DND-41 (cell line): ENCODE results near the gene LAMB4.

Experiments used
- ATAC-seq: fragments of 200-7000 bp; cut with Tn5 transposase; 3 replicates; pipeline ENCODE4 v1.9.1; 2021; ENCODE audit warnings: low read depth; ENCODE audit not compliant: insufficient read depth
- DNase-seq: peaks from one replicate; pipeline ENCODE4 v3.0.0-alpha.2; 2020
- H2AFZ ChIP-seq: 2 replicates; pipeline ENCODE4 v1.6.0; 2012; ENCODE audit warnings: low read depth, low read length
- H3K27ac ChIP-seq: 2 replicates; pipeline ENCODE4 v1.5.1; 2012; ENCODE audit warnings: low read length, inconsistent platforms
- H3K27me3 ChIP-seq: fragments of 200-600 bp; sonication (generic); 2 replicates; pipeline ENCODE4 v1.6.0; 2012; ENCODE audit warnings: low read length, mild to moderate bottlenecking, inconsistent platforms; ENCODE audit not compliant: insufficient read depth, poor library complexity
- H3K36me3 ChIP-seq: 2 replicates; pipeline ENCODE4 v1.5.1; 2012; ENCODE audit warnings: low read length, inconsistent platforms; ENCODE audit not compliant: insufficient read depth
- H3K4me1 ChIP-seq: 2 replicates; pipeline ENCODE4 v1.5.1; 2012; ENCODE audit warnings: mild to moderate bottlenecking, low read length; ENCODE audit not compliant: insufficient read depth
- H3K4me2 ChIP-seq: 2 replicates; pipeline ENCODE4 v1.6.0; 2012; ENCODE audit warnings: mild to moderate bottlenecking, moderate library complexity, low read length, inconsistent platforms; ENCODE audit not compliant: insufficient read depth
- H3K4me3 ChIP-seq, 2 experiments: fragments of 200-600 bp in 1 of 2; shearing (Covaris generic) in 1 of 2; 2 replicates each; pipeline ENCODE4 v1.5.1; 2012 to 2016; ENCODE audit warnings: inconsistent platforms in 2 of 2, low read length in 2 of 2, mild to moderate bottlenecking in 2 of 2, low read depth in 1 of 2, moderate library complexity in 1 of 2
- H3K79me2 ChIP-seq: 2 replicates; pipeline ENCODE4 v1.6.0; 2012; ENCODE audit warnings: low read length, inconsistent platforms; ENCODE audit not compliant: insufficient read depth
- H3K9ac ChIP-seq: 2 replicates; pipeline ENCODE4 v1.6.0; 2012; ENCODE audit warnings: low read depth, mild to moderate bottlenecking, inconsistent platforms, low read length, moderate library complexity
- H3K9me3 ChIP-seq: 2 replicates; pipeline ENCODE4 v1.5.1; 2012; ENCODE audit warnings: low read length, moderate library complexity, mild to moderate bottlenecking, inconsistent platforms; ENCODE audit not compliant: insufficient read depth, severe bottlenecking
- H4K20me1 ChIP-seq: 2 replicates; pipeline ENCODE4 v1.6.0; 2012; ENCODE audit warnings: low read length; ENCODE audit not compliant: insufficient read depth
- CTCF ChIP-seq: IDR thresholded peaks from 2 replicates; pipeline ENCODE4 v1.5.1; 2012; ENCODE audit warnings: borderline replicate concordance, low read length, moderate library complexity, mild to moderate bottlenecking; ENCODE audit not compliant: poor library complexity, severe bottlenecking; ENCODE audit errors: extremely low read depth
- EZH2 ChIP-seq: IDR thresholded peaks from 3 replicates; pipeline ENCODE4 v1.6.1; 2012; ENCODE audit warnings: borderline replicate concordance, low read depth, mild to moderate bottlenecking, moderate library complexity, low read length, inconsistent platforms; ENCODE audit not compliant: severe bottlenecking

The LAMB4 gene

GRCh38 chr7:108045669-108046068 is 84.5 kb downstream of the LAMB4 start:
- H3K4me1 ChIP-seq = no peaks in the 10 kb centered on the region
- no peaks in the 10 kb centered on the region for H3K36me3 ChIP-seq
- no peak overlapping the region for H3K4me2 ChIP-seq
- peaks cover 4% of the 10 kb centered on the region for H3K27me3 ChIP-seq
- H4K20me1 ChIP-seq = no peaks in the 10 kb centered on the region
- no peak overlapping the region for H3K9ac ChIP-seq
- no peak overlapping the region for H3K27ac ChIP-seq
- no peak for ATAC-seq
- TF ChIP-seq CTCF = no peak
- no peak for TF ChIP-seq EZH2
- no peak overlapping the region for H2AFZ ChIP-seq
- no peak for DNase-seq
- no peaks in the 10 kb centered on the region for H3K79me2 ChIP-seq
- no peak overlapping the region for H3K4me3 ChIP-seq
- no peaks in the 10 kb centered on the region for H3K9me3 ChIP-seq

- peaks cover 4% of the 10 kb centered on the region for H3K27me3 ChIP-seq
- no peaks in the 10 kb centered on the region for H3K4me1 ChIP-seq
- no peak overlapping the region for H3K9ac ChIP-seq
- no peak for DNase-seq
- H3K4me2 ChIP-seq = no peak overlapping the region
- no peak overlapping the region for H3K27ac ChIP-seq
- H3K9me3 ChIP-seq = no peaks in the 10 kb centered on the region
- H2AFZ ChIP-seq = no peak overlapping the region
- H4K20me1 ChIP-seq = no peaks in the 10 kb centered on the region
- H3K36me3 ChIP-seq = no peaks in the 10 kb centered on the region
- TF ChIP-seq CTCF = no peak
- no peak for TF ChIP-seq EZH2
- no peak overlapping the region for H3K4me3 ChIP-seq
- no peak for ATAC-seq
- H3K79me2 ChIP-seq = no peaks in the 10 kb centered on the region
These were observed 85.0 kb downstream of the LAMB4 start for GRCh38 chr7:108045154-108045553.

GRCh38 chr7:108044345-108044744 is 85.8 kb downstream of the LAMB4 start:
- no peaks in the 10 kb centered on the region for H4K20me1 ChIP-seq
- H3K9ac ChIP-seq = no peak overlapping the region
- H3K9me3 ChIP-seq = no peaks in the 10 kb centered on the region
- H3K4me3 ChIP-seq = no peak overlapping the region
- peaks cover 4% of the 10 kb centered on the region for H3K27me3 ChIP-seq
- H3K79me2 ChIP-seq = no peaks in the 10 kb centered on the region
- DNase-seq (no peak), ATAC-seq (no peak)
- TF ChIP-seq EZH2 (no peak), CTCF (no peak)
- no peak overlapping the region for H2AFZ ChIP-seq
- no peaks in the 10 kb centered on the region for H3K4me1 ChIP-seq
- H3K4me2 ChIP-seq = no peak overlapping the region
- H3K36me3 ChIP-seq = no peaks in the 10 kb centered on the region
- H3K27ac ChIP-seq = no peak overlapping the region

- Histone ChIP-seq H3K4me2 (no peak overlapping the region), H3K27me3 (peaks cover 3% of the 10 kb centered on the region), H3K79me2 (no peaks in the 10 kb centered on the region), H3K4me1 (no peaks in the 10 kb centered on the region), H3K9me3 (no peaks in the 10 kb centered on the region), H3K36me3 (no peaks in the 10 kb centered on the region), H3K4me3 (no peak overlapping the region), H3K9ac (no peak overlapping the region), H4K20me1 (no peaks in the 10 kb centered on the region), H3K27ac (no peak overlapping the region), H2AFZ (no peak overlapping the region)
- ATAC-seq (no peak), DNase-seq (no peak)
- TF ChIP-seq EZH2 (no peak), CTCF (no peak)
These were observed 91.2 kb downstream of the LAMB4 start for GRCh38 chr7:108038986-108039385.
